ENCODE measurements around the gene MT1B. TPM values are rescaled to one million over a fixed set of nuclear protein-coding genes. Genes with fewer than 3 reads are reported as not detected.

MT1B gene
- total and polyA plus RNA-seq, 2 of the 13 experiments (the other 11 are each of a cell fraction or from before 2014, with no cell fraction given) = 0.89 TPM; not detected in 1

DNA sequence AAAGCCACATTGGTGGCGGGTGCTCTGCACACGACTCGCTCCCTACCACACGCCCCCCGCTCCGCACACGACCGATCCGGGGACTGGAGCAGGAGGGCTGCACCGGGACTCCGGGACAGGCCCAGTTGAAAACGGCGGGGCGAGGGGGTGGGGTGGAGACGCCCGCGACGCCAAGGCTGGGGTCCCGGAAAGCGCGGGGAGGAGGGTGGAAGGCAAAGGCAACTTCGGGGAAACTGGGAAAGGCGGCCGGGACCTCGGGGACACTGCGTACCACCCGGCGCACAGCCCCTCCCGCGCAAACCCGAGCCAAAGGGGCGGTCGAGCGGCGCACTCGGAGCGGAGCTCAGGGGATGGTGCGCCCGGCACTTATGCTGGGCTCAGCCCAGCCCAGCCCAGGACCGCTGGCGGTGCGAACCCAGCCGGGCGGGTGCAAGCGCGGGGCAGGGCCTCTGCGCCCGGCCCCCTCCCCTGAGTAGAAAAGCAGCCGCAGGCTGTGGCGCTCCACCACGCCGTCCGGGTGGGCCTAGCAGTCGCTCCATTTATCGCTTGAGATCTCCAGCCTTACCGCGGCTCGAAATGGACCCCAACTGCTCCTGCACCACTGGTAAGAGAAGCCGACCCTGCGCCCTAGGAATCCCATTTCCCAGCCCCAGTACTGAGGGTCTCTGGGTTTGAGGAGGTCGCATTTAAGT is 19.4 kb upstream of the MT1B start, which contains the start of gene MT1M (continued):
- TF ChIP-seq SIX4 (CRISPR knock-in tag; IDR thresholded peaks at IDR 0.05) (no peak), KLF6 (CRISPR knock-in tag; IDR thresholded peaks at IDR 0.05) (no peak), MEIS2 (CRISPR knock-in tag; IDR thresholded peaks at IDR 0.05) (0 out of 2 replicates have a peak, but pooled peaks have one; percentile 3), ZNF800 (CRISPR knock-in tag; IDR thresholded peaks at IDR 0.05) (peak; percentile 78; the same call in 1 of the 2 replicates), PATZ1 (CRISPR knock-in tag; IDR thresholded peaks at IDR 0.05) (peak; percentile 37; the same call in 1 of the 2 replicates), ZNF660 (CRISPR knock-in tag; IDR thresholded peaks at IDR 0.05; ENCODE audit: borderline replicate concordance, low read depth) (no peak), ZBTB8A (CRISPR knock-in tag; IDR thresholded peaks at IDR 0.05; ENCODE audit: borderline replicate concordance, low read depth) (no peak), ZNF781 (CRISPR knock-in tag; IDR thresholded peaks at IDR 0.05; ENCODE audit: borderline replicate concordance, not compliant biosample characterization) (peak; percentile 17), KLF11 (CRISPR knock-in tag; IDR thresholded peaks at IDR 0.05) (no peak), EEA1 (CRISPR knock-in tag; IDR thresholded peaks at IDR 0.05; ENCODE audit: borderline replicate concordance) (peak; percentile 33; the same call in 1 of the 2 replicates), MXD1 (CRISPR knock-in tag; IDR thresholded peaks at IDR 0.05) (peak; percentile 25; the same call in 1 of the 2 replicates), MATR3 (CRISPR knock-in tag; IDR thresholded peaks at IDR 0.05) (no peak), XRCC5 (optimal IDR thresholded peaks at IDR 0.05; ENCODE audit: low read length) (no peak), SIX1 (CRISPR knock-in tag; IDR thresholded peaks at IDR 0.05; ENCODE audit: borderline replicate concordance) (no peak), REL (CRISPR knock-in tag; conservative IDR thresholded peaks at IDR 0.05) (no peak), ZNF225 (CRISPR knock-in tag; IDR thresholded peaks at IDR 0.05) (peak; percentile 25; the same call in 1 of the 2 replicates), ZNF570 (CRISPR knock-in tag; IDR thresholded peaks at IDR 0.05; ENCODE audit: borderline replicate concordance) (no peak), ZNF382 (CRISPR knock-in tag; IDR thresholded peaks at IDR 0.05; ENCODE audit: borderline replicate concordance) (no peak)
- TF ChIP-seq, protein P1, sequence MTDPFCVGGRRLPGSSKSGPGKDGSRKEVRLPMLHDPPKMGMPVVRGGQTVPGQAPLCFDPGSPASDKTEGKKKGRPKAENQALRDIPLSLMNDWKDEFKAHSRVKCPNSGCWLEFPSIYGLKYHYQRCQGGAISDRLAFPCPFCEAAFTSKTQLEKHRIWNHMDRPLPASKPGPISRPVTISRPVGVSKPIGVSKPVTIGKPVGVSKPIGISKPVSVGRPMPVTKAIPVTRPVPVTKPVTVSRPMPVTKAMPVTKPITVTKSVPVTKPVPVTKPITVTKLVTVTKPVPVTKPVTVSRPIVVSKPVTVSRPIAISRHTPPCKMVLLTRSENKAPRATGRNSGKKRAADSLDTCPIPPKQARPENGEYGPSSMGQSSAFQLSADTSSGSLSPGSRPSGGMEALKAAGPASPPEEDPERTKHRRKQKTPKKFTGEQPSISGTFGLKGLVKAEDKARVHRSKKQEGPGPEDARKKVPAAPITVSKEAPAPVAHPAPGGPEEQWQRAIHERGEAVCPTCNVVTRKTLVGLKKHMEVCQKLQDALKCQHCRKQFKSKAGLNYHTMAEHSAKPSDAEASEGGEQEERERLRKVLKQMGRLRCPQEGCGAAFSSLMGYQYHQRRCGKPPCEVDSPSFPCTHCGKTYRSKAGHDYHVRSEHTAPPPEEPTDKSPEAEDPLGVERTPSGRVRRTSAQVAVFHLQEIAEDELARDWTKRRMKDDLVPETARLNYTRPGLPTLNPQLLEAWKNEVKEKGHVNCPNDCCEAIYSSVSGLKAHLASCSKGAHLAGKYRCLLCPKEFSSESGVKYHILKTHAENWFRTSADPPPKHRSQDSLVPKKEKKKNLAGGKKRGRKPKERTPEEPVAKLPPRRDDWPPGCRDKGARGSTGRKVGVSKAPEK (CRISPR knock-in tag; IDR thresholded peaks at IDR 0.05; ENCODE audit: borderline replicate concordance) = peak; percentile 86; the same call in 1 of the 2 replicates
- TF ChIP-seq, protein P2, sequence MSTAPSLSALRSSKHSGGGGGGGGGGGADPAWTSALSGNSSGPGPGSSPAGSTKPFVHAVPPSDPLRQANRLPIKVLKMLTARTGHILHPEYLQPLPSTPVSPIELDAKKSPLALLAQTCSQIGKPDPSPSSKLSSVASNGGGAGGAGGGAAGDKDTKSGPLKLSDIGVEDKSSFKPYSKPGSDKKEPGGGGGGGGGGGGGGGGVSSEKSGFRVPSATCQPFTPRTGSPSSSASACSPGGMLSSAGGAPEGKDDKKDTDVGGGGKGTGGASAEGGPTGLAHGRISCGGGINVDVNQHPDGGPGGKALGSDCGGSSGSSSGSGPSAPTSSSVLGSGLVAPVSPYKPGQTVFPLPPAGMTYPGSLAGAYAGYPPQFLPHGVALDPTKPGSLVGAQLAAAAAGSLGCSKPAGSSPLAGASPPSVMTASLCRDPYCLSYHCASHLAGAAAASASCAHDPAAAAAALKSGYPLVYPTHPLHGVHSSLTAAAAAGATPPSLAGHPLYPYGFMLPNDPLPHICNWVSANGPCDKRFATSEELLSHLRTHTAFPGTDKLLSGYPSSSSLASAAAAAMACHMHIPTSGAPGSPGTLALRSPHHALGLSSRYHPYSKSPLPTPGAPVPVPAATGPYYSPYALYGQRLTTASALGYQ (CRISPR knock-in tag; IDR thresholded peaks at IDR 0.05) = no peak
